CD4-positive, alpha-beta T cell treated with Interleukin-4 for 4 hours (primary cell): ENCODE measurements around the gene PPP2R2B.

Experiments
- DNase-seq: peaks from one replicate; pipeline ENCODE4 v3.0.0-alpha.2; 2020

Gene PPP2R2B

DNA sequence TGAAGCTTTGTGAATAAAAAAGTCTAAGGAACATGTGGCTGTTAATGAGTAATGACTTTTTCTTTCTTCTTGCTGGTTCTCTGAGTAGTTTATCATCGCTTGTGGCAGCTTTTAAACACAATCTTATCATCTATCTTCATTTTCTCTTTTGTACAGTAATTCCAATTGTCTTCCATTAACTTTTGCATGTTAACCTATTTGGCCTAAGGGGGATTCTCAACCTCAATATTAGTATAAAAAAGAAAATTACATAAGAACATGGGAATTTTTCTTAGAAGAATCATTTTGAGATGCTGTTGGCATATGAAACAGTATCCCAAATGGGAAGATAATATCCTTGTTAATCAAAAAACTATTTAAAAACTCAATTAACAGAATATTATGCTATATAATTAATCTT lies 182.9 kb downstream of the PPP2R2B start:
- no peak for DNase-seq

DNA sequence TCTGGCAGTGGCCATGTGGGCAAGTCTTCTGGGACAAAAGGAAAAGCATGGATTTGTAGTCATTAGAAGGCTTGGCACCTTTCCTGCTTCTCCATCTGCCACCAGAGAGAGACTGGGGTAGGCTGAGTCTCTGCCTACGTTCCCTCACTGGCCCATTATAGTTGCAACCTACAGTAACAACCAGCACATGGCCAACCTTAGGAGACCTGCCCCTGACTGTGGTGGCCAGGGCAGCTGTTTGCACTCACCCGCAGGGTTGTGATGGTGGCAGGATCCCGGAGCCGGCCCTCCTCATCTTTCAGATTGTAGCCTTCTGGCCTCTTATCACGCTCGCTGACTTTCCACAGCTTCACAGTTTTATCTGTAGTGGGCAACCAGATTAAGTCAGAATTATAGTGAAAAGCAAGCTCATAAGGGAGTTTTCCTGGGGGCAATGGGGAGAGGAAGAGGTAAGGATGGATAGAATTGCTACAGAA lies 187.6 kb downstream of the PPP2R2B start:
- DNase-seq: no peak

DNA sequence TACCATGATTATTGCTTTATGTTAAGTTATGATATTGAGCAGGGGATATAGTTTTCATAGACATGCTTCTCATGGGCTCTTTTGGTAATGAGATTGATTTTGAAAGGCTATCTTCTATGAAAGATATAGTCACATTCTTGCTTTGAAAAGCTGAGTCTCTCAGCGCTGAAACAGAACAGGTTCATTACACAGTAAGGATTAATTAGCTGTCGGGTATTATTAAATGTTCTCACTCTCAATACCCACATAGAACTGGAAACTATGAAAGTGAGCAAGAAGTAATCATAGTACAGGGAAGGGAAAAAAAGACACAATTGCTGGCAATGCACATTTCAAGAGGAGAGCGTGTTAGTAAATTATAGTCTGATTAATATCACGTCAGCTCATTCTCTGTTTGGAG lies 190.9 kb downstream of the PPP2R2B start:
- no peak for DNase-seq

DNA sequence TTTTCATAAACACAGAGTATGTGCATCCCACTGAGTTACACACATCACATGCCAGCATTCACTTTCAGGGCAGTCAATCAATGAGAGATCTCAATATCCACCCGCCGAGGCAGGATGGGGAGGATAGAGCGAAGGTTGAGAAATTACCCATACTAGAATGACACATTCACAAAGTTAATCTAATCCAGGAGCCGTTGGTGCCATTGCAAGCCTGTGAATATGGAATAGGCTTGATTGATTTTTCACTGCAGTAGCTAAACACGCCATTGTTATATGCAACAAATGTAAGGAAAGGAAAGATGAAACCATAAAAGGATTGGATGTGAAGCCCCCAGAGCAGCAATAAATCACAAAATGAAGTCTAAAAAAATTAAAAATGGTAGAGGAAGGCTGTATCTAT lies 194.7 kb downstream of the PPP2R2B start:
- no peak for DNase-seq

DNA sequence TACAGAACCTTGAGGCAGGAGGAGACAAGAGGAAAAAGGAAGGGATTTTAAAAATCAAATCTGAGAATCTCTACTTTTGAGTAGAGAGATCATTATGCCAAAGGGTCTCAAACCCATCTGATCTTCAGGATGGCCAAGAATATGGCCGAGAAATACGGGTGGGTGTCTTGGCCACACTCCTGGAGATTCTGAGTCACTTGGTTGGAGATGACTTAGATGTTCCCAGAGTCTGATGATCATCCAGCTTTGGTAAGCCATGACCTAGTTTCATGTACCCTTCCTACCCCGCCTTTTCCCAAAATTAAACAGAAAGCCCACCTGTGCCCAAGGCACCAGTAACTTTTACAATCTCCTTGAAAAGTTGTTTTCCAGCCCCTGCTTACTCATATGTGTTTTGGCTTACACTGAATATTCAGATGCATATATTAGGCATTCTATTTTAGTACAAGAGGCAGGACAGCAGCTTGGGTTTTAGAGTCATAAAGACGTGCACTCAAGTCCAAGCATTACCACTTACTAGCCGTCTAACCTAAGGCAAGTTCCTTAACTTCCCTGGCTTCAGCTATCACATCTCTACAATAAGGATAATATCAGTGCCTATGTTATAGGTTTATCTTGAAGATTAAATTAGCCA lies 195.5 kb downstream of the PPP2R2B start:
- no peak for DNase-seq

DNA sequence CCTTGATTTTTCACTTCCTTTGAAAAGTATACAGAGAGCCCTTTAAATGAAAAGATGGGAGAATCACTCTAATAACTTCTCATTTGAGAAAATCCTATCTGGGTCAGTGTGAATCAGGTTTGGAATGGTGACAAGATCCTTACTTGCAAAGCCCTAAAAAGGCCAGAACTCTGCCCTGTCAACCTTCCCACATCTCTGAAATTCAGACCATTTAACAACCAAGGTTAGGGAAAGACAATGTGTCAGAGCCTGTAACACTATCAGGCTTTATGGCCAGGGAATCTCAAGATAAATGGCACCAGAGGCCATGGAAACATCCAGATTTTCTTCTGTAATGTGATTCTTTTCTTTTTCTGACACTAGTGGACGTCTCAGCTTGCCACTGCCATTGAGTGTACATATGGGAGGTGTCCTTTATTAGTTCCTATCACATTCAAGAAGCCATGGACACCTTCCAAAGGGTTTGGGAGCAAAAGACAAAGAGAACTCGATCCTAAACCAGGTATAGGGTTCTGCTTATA lies 196.9 kb downstream of the PPP2R2B start:
- DNase-seq: no peak

DNA sequence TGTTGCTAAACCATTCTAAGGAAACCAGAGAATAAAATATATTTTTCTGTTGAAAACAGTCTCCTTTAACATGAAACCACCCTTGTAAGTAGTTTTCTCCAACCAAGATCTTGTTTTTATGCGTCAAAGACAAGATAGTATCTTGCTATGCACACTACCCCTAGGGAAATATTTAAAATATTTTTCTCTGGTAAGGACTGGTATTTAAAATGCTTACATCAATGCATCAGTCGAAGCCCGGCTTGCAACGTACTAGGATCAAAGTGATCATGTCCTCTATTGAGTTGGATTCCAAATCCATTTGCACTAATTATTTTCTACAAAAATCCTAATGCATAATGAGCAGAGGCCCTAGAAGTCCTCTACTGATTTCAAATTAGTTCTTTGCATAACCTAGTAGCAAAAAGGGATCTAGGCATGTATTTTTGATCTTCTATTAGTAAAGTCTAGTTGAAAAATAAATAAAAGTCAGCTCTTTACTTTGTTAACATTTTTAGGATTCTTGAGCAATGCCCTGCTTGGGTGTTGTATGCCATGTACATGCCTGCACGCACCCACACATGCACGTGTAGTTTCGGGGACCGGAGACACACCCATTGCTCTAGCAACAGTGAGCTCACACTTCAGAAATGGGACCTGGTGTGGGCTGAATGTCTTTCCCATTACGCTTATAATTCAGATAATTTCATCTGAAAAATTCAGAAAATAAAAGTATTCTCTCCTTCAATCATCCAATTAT lies 197.5 kb downstream of the PPP2R2B start:
- no peak for DNase-seq

DNA sequence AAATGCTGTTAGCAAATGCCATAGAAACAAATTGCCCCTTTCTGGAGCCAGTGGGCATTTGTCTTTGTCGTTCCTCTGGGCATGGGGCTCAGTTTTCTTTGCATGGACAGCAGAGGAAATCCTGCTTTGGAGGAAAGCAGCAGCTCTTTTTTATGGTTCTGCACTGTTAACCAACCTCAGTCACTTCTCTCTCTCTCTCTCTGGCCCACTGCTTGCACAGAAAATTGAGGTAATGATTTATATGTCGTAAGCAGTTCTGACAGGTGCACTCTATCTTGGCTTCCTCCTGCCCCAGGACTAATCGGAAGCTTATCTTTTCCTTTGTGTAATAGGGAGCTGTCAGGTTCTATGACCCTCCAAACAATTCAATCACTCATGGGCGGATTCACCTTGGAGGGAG lies 202.9 kb downstream of the PPP2R2B start:
- DNase-seq: no peak

DNA sequence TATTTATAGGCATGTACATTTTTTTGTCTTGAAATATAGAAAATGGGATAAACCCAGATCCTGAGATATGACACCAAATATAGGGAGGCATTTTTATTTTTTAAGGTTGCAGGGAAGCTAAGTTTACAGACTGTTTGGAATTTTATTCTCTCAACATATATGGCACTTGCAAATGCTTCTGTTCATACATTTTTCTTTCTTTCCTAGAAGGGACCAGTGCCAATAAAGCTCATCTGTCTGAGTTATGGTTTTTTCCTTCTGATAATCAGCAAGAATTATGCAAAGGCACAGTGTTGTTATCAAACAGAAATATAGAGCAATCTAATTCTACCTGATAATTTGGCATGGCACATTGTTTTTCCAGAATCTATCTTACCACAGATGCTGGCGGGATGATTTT lies 205.7 kb downstream of the PPP2R2B start:
- no peak for DNase-seq

DNA sequence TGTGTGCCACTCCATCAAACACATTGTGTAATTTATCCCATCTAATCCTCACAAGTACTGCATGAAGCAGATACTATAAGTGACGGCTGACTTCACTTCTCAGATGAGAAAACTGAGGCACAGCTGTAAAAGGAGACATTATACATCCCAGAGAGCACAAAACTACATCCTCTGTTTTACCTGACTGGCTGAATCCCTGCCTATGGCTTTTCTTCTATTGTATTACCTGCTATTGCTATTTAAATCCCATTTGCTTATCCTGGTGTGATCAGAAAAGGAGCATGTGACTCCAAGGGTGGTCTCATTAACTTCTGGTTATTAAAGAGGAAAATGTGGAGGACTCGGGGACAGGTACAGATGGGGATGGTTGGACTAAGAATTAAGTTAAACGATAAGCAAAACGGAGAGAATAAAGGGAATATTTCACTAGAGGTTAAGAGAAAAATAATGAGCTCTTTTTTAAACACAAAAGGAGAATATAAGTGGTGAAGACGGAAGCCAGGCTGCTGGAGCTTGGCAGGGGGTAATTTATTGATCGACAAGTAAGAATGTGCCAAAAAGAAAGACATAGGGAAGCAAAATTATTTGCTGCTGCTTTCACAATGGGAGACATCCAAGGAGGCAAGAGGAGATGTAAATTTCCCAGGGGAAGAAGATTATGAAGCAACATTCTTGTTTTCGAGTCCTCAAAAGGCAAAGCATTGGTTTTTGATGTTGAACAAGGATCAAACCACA lies 206.8 kb downstream of the PPP2R2B start:
- no peak for DNase-seq

DNA sequence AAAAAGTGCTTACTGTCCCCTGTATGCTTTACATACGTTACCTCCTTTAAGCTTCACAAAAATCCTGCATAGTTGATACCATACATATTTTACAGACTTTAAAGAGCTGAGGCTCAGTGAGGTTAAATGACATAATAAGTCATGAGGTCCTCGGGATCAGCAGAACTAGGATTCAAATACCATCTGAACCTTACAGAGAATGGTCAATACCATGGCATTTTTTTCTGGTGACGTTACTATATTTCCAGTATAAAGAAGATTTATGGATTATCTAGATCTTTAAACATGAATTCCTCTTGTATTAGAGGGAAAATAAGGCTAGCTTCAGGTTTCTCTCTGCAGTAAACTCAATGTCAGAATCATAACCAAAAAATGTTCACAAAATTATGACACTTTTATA lies 208.9 kb downstream of the PPP2R2B start:
- DNase-seq: no peak

DNA sequence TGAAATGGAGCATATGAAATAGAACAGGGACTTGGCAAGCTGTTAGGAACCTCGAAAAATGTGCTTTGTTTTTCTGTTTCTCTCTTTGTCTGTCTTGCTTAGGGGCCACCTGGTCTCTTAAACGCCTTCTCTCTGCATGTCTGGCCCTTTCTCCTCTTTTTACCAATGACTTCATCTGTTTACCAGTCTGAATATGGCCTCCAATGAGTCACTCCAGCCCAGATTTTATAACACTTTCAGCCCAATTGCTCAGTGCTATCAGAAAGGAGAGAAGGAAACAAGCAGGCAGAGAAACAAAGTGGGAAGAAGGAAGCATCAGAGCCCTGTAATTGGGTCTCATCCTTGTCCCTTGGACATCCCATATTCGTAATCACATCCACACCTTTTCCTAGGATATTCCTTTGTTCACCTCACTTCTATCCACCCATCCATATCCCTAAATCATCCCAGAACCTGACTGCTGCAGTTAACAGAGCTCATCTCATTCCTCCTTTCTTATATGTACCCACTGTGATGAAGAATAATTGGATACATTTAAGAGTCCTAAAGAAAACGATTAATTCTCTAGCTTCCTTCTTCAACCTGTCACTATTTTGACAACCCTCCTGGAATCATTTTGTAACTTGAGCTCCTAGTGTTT lies 210.8 kb downstream of the PPP2R2B start:
- DNase-seq: peak; percentile 8

DNA sequence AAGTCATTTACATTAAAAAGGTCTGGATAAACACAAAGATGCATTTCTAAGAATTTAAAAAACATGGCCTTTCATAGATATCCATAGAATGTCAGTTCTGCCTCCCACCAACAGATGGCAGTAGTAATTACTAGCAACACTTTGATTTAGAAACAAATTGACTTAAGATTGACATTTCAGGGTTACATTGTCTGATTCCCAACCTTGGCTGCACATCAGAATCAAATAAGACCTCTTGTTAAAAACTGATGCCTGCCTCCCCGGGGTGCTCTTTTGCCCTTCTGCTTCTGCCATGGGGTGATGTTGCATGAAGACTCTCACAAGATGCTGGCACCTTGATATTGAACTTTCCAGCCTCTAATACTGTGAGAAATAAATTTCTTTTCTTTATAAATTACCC lies 216.3 kb downstream of the PPP2R2B start:
- peak; percentile 64 for DNase-seq

DNA sequence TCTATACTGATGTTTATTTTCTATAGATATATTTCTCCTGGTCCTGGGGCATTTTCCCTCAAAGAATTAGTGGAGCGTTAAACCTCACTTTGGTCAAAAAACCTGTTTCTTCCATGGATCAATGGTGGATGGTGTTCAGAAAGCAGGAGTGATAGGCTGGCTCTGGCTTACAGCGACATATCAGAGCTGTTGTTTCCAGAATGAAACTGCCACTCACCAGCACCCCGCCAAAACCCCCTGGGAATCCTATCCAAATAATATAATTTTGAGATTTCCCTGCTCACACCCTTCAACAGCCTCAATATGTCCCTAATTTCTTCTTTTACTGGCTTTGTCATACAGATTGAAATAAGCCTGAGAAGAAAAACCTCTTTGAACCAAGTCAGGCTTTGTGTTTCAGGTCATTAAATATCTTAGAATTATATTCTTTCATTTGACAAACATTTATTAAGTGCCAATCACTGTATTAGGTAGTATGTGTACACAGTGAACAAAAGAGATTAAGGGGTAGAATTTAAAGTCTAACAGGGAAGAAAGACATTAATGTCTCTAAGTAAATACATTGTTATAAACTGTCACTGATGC lies 218.1 kb downstream of the PPP2R2B start:
- no peak for DNase-seq

DNA sequence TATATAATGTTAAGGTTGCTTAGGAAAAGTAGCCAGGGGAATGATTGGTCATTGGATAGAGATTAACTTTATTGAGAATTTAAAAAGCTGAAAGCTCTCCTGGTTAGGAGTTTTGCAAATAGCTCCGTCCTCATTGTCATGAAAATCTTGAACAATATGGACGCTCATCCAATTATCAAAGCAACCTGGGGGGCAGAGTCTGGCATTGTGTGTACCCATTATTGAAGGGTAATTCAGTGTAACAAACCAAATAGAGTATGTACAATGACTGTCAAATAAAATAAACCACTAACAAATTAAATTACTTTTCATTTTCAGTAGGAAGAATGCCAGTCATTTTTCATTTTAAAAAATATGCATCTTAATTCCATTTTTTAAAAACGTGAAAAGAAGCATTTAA lies 218.6 kb downstream of the PPP2R2B start:
- no peak for DNase-seq

DNA sequence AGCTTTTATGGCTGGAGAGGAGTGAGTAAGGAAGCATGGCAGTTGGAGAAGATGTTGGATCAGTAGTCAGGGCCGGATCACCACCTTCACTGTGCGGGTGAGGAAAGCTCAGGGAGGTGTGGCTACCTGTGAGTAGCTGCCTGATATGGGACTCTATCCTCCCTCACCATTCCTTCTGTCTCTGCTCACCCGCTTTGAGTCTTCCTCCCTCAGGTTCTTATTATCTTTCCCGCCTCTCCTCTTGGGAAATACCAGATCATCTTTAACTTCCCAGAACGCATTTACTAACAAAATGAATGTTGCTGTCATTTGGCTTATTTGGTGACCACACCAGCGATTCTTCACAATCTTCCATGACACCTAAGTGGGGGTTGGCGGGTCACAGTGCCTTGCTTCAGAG lies 221.9 kb downstream of the PPP2R2B start:
- no peak for DNase-seq

DNA sequence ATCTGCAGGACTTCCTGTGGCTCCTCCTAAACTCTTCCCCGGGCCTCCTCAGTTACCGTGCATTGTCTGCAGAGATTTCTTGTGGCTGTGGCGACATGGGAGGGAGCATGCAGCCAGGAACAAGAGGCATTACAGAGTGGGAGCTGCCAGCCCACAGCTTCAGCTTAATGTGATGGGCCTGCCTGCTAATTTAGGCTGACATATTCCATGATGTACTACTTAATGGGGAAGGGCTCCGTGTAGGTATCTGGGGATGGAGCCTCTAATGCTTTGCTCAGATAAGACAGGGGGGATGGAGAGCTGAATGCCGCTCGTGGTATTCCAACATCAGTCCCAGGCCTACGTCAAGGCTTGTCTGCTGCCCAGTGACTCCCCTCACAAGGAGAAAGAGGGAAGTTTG lies 225.0 kb downstream of the PPP2R2B start:
- DNase-seq: no peak

DNA sequence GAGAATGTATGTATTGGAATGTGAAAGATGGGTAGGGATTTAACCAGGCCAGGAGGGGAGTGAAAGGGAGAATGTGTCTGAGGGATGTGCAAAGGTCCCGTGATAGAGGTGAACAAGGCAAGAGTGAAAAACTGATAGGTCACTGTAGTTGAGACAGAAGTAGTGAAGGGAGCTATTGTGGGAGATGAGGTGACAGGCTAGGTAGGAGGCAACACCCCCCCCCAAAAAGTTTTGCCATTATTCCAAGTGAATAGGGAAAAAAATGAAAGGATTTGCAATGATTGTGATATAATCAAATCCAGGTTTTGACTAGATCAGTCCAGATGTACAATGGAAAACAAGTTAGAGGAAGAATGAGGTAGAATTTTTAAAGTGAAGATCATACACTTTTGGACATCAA lies 226.0 kb downstream of the PPP2R2B start:
- no peak for DNase-seq

DNA sequence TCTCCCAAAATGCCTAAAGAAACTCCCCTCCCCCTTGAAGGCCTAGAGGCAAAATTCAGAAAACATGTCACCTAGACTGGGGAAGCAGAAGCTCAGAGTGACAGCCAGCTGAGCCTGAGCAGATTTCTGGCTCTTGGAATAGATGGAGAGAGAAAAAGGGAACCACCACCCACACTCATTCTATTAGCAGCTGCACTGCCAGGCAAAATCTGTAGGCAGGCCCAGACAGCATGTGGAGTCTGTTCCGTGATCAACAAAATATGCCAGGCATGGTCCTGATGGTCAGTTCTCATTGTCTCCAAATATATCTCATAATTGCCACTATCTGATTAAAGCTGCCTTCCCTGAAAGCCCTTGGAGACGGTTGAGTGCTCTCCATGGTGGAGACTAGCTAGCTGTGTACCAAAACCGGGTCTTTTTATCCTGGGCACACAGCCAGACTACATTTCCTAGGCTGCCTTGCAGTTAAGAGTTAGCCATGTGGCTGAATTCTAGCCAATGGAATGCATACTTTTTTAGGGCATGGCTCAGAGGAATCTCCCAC lies 230.8 kb downstream of the PPP2R2B start:
- no peak for DNase-seq

DNA sequence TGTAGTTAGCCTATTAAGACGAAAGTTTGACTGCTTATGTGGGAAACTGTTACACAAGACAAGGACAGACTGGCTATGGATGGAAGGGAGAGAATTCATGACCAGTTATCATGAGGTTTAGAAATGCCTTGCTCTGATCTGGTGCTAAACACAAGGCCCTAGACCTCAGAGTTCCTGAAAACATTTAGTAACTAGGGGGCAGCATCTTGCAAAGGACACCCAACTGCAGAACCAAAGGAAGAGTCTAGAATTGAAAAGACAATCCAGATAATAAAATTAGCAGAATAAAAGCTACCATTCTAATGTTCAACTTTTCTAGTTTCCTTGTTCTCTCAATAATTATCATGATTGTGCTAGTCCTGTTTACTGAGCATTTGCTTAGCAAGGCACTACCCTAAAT lies 232.1 kb downstream of the PPP2R2B start:
- no peak for DNase-seq

DNA sequence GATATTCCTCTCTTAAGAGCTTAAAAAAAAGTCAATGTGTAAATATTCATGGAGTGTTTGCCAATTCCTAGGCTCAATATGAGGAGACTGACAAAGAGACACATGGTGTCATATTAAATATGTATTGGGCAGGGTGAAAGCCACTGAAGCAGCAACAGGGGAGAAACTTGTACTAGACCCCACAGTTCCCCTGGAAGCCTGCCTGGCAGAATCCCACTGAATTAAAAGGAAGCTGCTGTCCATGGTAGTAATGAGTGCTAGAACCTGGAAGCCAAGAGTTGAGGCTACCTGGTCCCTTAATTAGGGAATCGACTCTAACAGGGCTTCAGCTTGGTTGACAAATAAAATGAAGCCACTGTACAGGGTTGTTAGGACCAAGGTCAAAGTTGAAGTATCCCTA lies 233.2 kb downstream of the PPP2R2B start:
- no peak for DNase-seq

DNA sequence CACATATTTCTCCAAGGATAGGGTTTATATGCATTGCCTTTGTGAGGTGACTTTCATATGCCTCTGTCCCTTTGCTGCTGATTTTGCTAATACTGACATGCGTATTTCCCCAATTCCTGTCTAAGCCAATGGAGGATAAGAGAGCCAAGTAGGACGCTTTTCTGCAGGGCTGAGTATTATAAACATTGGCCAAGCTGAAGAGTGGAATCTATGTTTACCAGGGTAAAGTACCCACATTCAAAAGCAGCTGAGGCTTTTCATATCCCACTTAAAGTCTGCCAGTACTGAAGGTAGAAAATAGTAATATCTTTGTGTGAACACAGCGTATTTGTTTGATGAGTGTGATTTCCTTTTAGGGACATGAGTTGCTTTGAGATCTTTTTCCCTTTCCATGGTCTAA lies 233.7 kb downstream of the PPP2R2B start:
- no peak for DNase-seq

DNA sequence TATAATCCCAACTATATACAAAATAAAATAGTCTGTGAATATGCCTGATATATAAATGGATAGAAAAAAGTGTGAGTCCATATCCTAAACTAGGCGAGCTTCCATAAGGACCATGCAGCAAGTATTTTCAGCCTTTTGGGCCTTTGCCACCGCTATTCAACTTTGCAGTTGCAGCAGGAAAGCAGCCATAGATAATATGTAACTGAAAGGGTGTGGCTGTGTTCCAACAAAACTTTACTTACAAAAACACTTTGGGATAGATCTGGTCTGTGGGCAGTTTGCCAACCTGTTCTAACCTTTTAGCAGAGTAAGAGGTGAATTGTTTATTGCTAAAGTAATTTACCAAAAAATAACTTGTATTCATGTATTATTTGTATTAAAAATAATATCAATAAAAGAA lies 234.8 kb downstream of the PPP2R2B start:
- no peak for DNase-seq
